ENCODE measurements around the gene SPTBN1. TPM values are rescaled to one million over a fixed set of nuclear protein-coding genes. Genes with fewer than 3 reads are reported as not detected.

The SPTBN1 gene
- total and polyA plus RNA-seq, 2 of the 13 experiments (the other 11 are each of a cell fraction or from before 2014, with no cell fraction given): 123 to 299 TPM

DNA sequence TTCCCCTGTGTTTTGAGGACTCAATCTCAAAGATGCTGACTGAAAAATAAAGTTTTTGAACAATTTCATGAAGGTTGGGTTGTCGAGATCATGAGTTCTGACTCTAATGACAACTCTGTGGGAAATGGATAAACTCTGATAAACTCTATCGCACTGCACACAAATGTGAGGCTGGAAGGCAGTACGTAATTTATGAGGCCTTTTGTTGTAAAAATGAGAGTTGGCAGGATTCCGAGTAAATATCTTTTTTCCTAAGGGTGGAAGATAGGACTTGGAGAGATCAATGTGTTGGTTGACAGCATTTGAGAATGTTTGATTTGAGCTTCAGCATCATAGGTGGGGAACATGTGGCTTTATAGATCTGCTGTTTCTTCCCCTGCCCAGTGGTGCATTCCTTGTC is 90.4 kb downstream of the SPTBN1 start:
- POLR2A ChIA-PET: interaction anchor here (0.6 to 4.5 kb wide), 5 partner anchors 8 to 16 kb away, joined by 3 to 23 read pairs (median 5); no protein-coding TSS in a partner anchor
- Histone ChIP-seq H3K4me2 (ENCODE audit: low read depth, low read length) (peak overlapping the region; percentile 66), H4K20me1 (ENCODE audit: insufficient read depth, low read length) (no peaks in the 10 kb centered on the region), H3K27me3 (ENCODE audit: control insufficient read depth in 1 of 2, insufficient read depth in 2 of 2, low read length in 2 of 2) (no peaks in the 10 kb centered on the region), H3K4me3 (replicated peaks in 1 of 3; ENCODE audit: insufficient read depth in 1 of 3, low read depth in 2 of 3, low read length in 3 of 3) (peak overlapping the region in 2 of 3 experiments; percentile 9 to 19; a peak in 2 of 6 replicates), H3K36me3 (replicated peaks in 1 of 2; ENCODE audit: control insufficient read depth in 1 of 2, insufficient read depth in 2 of 2, low read length in 2 of 2) (peaks cover 0 to 3% of the 10 kb centered on the region in 2 experiments; a peak in 2 of 5 replicates), H3K27ac (ENCODE audit: extremely low read length, insufficient read depth, low read length) (peak overlapping the region; percentile 80), H2AFZ (ENCODE audit: low read length) (no peak overlapping the region), H3K79me2 (ENCODE audit: insufficient read depth, low read length) (peaks cover 78% of the 10 kb centered on the region), H3K9me3 (ENCODE audit: low read length) (no peaks in the 10 kb centered on the region), H3K4me1 (ENCODE audit: insufficient read depth, low read length) (peaks cover 75% of the 10 kb centered on the region), H3K9ac (ENCODE audit: insufficient read depth, low read depth, low read length) (peak overlapping the region; percentile 65)
- in situ Hi-C loops (cut with HindIII; ENCODE audit: extremely low pct_ligation_motif_present, low pct_unique_long_range_greater_than_20kb): no loop called here
- BruUV-seq (replicated peaks): no TSS peak
- DNase-seq (ENCODE audit: low spot score) (no peak), ATAC-seq (no peak), FAIRE-seq (no peak)
- CTCF ChIA-PET (ENCODE audit: low intra/inter-chr PET ratio, low total read pairs): no interaction called here
- intact Hi-C loops (cut with micrococcal nuclease; ENCODE audit: unreplicated experiment): no loop called here
- TF ChIP-seq, protein P1, sequence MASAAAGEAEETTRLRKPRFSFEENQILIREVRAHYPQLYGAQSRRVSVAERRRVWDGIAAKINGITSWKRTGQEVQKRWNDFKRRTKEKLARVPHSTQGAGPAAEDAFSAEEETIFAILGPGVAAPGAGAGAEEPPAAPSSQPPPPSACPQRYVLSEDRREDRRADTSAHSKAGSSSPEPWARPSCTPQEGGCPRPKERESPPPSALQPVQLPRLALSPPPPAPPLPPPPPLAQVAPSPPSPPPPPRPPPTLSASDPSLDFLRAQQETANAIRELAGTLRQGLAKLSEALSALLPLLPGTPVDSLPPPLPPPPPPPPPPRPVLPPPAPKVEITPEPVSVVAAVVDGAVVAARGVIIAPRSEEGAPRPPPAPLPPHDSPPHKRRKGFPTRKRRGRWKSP (CRISPR knock-in tag; IDR thresholded peaks at IDR 0.05): no peak
- TF ChIP-seq ZBTB8A (CRISPR knock-in tag; IDR thresholded peaks at IDR 0.05; ENCODE audit: borderline replicate concordance, low read depth) (no peak), DR1 (CRISPR knock-in tag; IDR thresholded peaks at IDR 0.05) (0 out of 2 replicates have a peak, but pooled peaks have one; percentile 2)
- WGBS (ENCODE audit: low lambda C conversion rate): 87% methylated on average over 4 of the region's 4 CpGs

DNA sequence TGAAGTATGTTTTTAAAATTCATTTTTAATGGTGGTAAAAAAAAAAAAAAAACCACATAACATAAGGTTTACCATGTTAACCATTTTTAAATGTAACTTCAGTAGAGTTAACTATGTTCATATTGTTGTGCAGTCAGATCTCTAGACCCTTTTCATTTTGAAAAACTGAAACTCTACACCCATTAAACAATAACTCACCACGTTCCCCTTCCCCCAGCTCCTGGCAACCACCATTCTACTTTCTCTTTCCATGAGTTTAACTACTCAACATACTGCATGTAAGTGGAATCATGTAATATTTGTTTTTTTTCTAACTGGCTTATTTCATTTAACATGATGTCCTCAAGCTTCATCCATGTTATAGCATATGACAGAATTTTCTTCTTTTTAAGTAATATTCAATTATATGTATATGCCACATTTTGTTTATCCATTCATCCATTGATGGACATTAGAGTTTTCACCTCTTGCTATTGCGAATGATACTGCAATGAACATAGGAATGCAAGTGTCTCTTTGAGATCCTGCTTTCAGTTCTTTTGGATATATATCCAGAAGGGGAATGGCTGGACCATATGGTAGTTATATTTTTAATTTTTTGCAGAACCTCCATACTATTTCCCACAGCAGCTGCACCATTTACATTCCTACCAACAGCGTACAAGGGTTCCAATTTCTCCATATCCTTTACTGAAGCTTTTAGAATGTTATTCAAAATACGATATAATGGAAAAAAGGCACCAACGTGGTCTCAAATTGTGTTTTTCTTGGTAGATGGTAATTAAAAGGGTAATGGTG is 91.0 kb downstream of the SPTBN1 start:
- POLR2A ChIA-PET: interaction anchor here (1.2 to 4.5 kb wide), 2 partner anchors 11 to 15 kb away, joined by 7 to 23 read pairs; no protein-coding TSS in a partner anchor
- FAIRE-seq: no peak
- H3K36me3 ChIP-seq (replicated peaks in 1 of 2; ENCODE audit: control insufficient read depth in 1 of 2, insufficient read depth in 2 of 2, low read length in 2 of 2): peaks cover 0 to 3% of the 10 kb centered on the region in 2 experiments; a peak in 2 of 5 replicates
- no peak for DNase-seq (ENCODE audit: low spot score)
- H3K4me3 ChIP-seq (replicated peaks in 1 of 3; ENCODE audit: insufficient read depth in 1 of 3, low read depth in 2 of 3, low read length in 3 of 3): no peak overlapping the region
- H3K4me1 ChIP-seq (ENCODE audit: insufficient read depth, low read length): peaks cover 77% of the 10 kb centered on the region
- peak overlapping the region; percentile 66; the same call in 1 of the 2 replicates for H3K4me2 ChIP-seq (ENCODE audit: low read depth, low read length)
- no TSS peak for BruUV-seq (replicated peaks)
- peak overlapping the region; percentile 80 for H3K27ac ChIP-seq (ENCODE audit: extremely low read length, insufficient read depth, low read length)
- H3K9me3 ChIP-seq (ENCODE audit: low read length): no peaks in the 10 kb centered on the region
- ATAC-seq: no peak
- no peaks in the 10 kb centered on the region for H4K20me1 ChIP-seq (ENCODE audit: insufficient read depth, low read length)
- no peaks in the 10 kb centered on the region for H3K27me3 ChIP-seq (ENCODE audit: control insufficient read depth in 1 of 2, insufficient read depth in 2 of 2, low read length in 2 of 2)
- H3K79me2 ChIP-seq (ENCODE audit: insufficient read depth, low read length): peaks cover 80% of the 10 kb centered on the region
- no peak overlapping the region for H2AFZ ChIP-seq (ENCODE audit: low read length)
- H3K9ac ChIP-seq (ENCODE audit: insufficient read depth, low read depth, low read length): peak overlapping the region; percentile 65; the same call in 1 of the 2 replicates
- CTCF ChIA-PET (ENCODE audit: low intra/inter-chr PET ratio, low total read pairs): no interaction called here
- 94% methylated on average over 5 of the region's 5 CpGs for WGBS (ENCODE audit: low lambda C conversion rate)
- in situ Hi-C loops (cut with HindIII; ENCODE audit: extremely low pct_ligation_motif_present, low pct_unique_long_range_greater_than_20kb) (no loop called here), intact Hi-C loops (cut with micrococcal nuclease; ENCODE audit: unreplicated experiment) (no loop called here)
- TF ChIP-seq POGK (CRISPR knock-in tag; conservative IDR thresholded peaks at IDR 0.05) (0 out of 2 replicates have a peak, but pooled peaks have one; percentile 37), RNF2 (conservative IDR thresholded peaks at IDR 0.05; ENCODE audit: low read depth) (no peak), ZZZ3 (CRISPR knock-in tag; IDR thresholded peaks at IDR 0.05; ENCODE audit: borderline replicate concordance) (no peak), BHLHE40 (IDR thresholded peaks at IDR 0.05; ENCODE audit: low read length) (no peak)
- TF ChIP-seq, protein P2, sequence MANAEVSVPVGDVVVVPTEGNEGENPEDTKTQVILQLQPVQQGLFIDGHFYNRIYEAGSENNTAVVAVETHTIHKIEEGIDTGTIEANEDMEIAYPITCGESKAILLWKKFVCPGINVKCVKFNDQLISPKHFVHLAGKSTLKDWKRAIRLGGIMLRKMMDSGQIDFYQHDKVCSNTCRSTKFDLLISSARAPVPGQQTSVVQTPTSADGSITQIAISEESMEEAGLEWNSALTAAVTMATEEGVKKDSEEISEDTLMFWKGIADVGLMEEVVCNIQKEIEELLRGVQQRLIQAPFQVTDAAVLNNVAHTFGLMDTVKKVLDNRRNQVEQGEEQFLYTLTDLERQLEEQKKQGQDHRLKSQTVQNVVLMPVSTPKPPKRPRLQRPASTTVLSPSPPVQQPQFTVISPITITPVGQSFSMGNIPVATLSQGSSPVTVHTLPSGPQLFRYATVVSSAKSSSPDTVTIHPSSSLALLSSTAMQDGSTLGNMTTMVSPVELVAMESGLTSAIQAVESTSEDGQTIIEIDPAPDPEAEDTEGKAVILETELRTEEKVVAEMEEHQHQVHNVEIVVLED (CRISPR knock-in tag; IDR thresholded peaks at IDR 0.05; ENCODE audit: borderline replicate concordance): no peak
